HG02943 (cell line): Measurements from ENCODE around the gene TUBD1.
"Not testable (repeated sequence)": the region's sequence is repeated elsewhere in the genome, so short reads cannot be mapped to it uniquely, and the experiment has no call there.

Experiments used
- ATAC-seq: cut with Tn5 transposase; IDR thresholded peaks from one replicate; pipeline ENCODE4 v1.9.1; 2021; ENCODE audit warnings: mild to moderate bottlenecking, low read depth, moderate library complexity; ENCODE audit not compliant: unreplicated experiment

The TUBD1 gene

GRCh38 chr17:59892924-59893675 lies at the start of gene TUBD1, which contains the start of gene RPS6KB1:
TUBD1 (minus strand) TSS chr17:59892943; CDS start chr17:59891002, 1,941 bp downstream.
RPS6KB1 (plus strand) TSS chr17:59893121; CDS start chr17:59893185, 64 bp downstream.
- ATAC-seq: peak; percentile 83

GRCh38 chr17:59941131-59941530 lies 48.4 kb upstream of the TUBD1 start:
- no peak for ATAC-seq

GRCh38 chr17:59940697-59941096 lies 48.0 kb upstream of the TUBD1 start:
- not testable (repeated sequence) for ATAC-seq

GRCh38 chr17:59933317-59933716 lies 40.6 kb upstream of the TUBD1 start:
- not testable (repeated sequence) for ATAC-seq

GRCh38 chr17:59930768-59931167 lies 38.0 kb upstream of the TUBD1 start:
- ATAC-seq: not testable (repeated sequence)

- ATAC-seq: not testable (repeated sequence)
These were observed 37.4 kb upstream of the TUBD1 start for GRCh38 chr17:59930121-59930520.

- ATAC-seq: not testable (repeated sequence)
These were observed 27.9 kb upstream of the TUBD1 start for GRCh38 chr17:59920637-59921036.

GRCh38 chr17:59916446-59916845 lies 23.7 kb upstream of the TUBD1 start:
- ATAC-seq: no peak

- ATAC-seq: no peak
These were observed 21.6 kb upstream of the TUBD1 start for GRCh38 chr17:59914274-59914854.

- ATAC-seq: no peak
These were observed 14.7 kb upstream of the TUBD1 start for GRCh38 chr17:59907467-59907866.

GRCh38 chr17:59903455-59903854 lies 10.7 kb upstream of the TUBD1 start:
- ATAC-seq: no peak

GRCh38 chr17:59901604-59902003 lies 8.9 kb upstream of the TUBD1 start:
- no peak for ATAC-seq

GRCh38 chr17:59899099-59899498 lies 6.4 kb upstream of the TUBD1 start:
- no peak for ATAC-seq

GRCh38 chr17:59897090-59897489 lies 4.3 kb upstream of the TUBD1 start:
- ATAC-seq: no peak

GRCh38 chr17:59893676-59894100 lies 945 bp upstream of the TUBD1 start:
- ATAC-seq: peak; percentile 16

GRCh38 chr17:59892251-59892923 lies 356 bp downstream of the TUBD1 start:
- ATAC-seq: peak; percentile 54

GRCh38 chr17:59890720-59891119 lies 2.0 kb downstream of the TUBD1 start:
- no peak for ATAC-seq

GRCh38 chr17:59888145-59888750 lies 4.5 kb downstream of the TUBD1 start:
- no peak for ATAC-seq

GRCh38 chr17:59884861-59885260 lies 7.9 kb downstream of the TUBD1 start:
- ATAC-seq: no peak

- ATAC-seq: no peak
These were observed 14.1 kb downstream of the TUBD1 start for GRCh38 chr17:59878624-59879023.

- ATAC-seq: no peak
These were observed 14.8 kb downstream of the TUBD1 start for GRCh38 chr17:59877965-59878364.
